PC-9 (cell line): ENCODE results near the gene MRPL54. TPM values are rescaled to one million over a fixed set of nuclear protein-coding genes. Genes with fewer than 3 reads are reported as not detected.
A peak's percentile ranks its signal among the peaks of the same experiment; 100 is the strongest.

Experiments used
- BruUV-seq: library from RNA; stranded (reverse); fragments of 400-500 nt; replicated peaks from 2 replicates; lab custom pipeline; 2021; lab: Mats Ljungman, UMichigan
- CTCF ChIA-PET: fragments of 300-600 bp; sonication (Branson Sonifier 250); formaldehyde crosslinking; loops from one replicate; lab custom pipeline; 2022; ENCODE audit warnings: antibody characterized with exemption; lab: Charles Lee
- POLR2A ChIA-PET: fragments of 300-600 bp; sonication (Branson Sonifier 250); formaldehyde crosslinking; loops from one replicate; lab custom pipeline; 2022; ENCODE audit warnings: antibody characterized with exemption; ENCODE audit not compliant: unreplicated experiment; lab: Charles Lee
- DNase-seq, 2 experiments: peaks; one replicate each; pipeline versions ENCODE4 v3.0.0 to v3.0.0-alpha.2; 2015 to 2022; ENCODE audit warnings: mixed read lengths in 1 of 2
- H2AFZ ChIP-seq: fragments of 200-600 bp; sonication (generic); 2 replicates; pipeline ENCODE4 v1.8.1; 2017; ENCODE audit warnings: antibody characterized with exemption
- H3F3A ChIP-seq: fragments of 200-600 bp; sonication (generic); 2 replicates; pipeline ENCODE4 v1.8.1; 2017; ENCODE audit warnings: antibody characterized with exemption, mild to moderate bottlenecking, low read depth; ENCODE audit not compliant: insufficient read depth
- H3K27ac ChIP-seq: fragments of 200-600 bp; sonication (generic); 2 replicates; pipeline ENCODE4 v1.6.1; 2016; ENCODE audit warnings: mixed run types
- H3K27me3 ChIP-seq: fragments of 200-600 bp; sonication (generic); 2 replicates; pipeline ENCODE4 v1.6.1; 2016; ENCODE audit warnings: low read depth, mixed run types; ENCODE audit not compliant: insufficient read depth
- H3K36me3 ChIP-seq: fragments of 200-600 bp; sonication (generic); 2 replicates; pipeline ENCODE4 v1.6.1; 2016; ENCODE audit warnings: low read depth, mixed run types
- H3K4me1 ChIP-seq: fragments of 200-600 bp; sonication (generic); replicated peaks from 2 replicates; pipeline ENCODE4 v1.6.1; 2016; ENCODE audit warnings: mixed run types; ENCODE audit not compliant: insufficient read depth
- H3K4me2 ChIP-seq: fragments of 200-600 bp; sonication (generic); 2 replicates; pipeline ENCODE4 v1.6.1; 2017; ENCODE audit warnings: mixed run types
- H3K4me3 ChIP-seq: fragments of 200-600 bp; sonication (generic); 2 replicates; pipeline ENCODE4 v1.6.1; 2016; ENCODE audit warnings: mixed run types
- H3K79me2 ChIP-seq: fragments of 200-600 bp; sonication (generic); 2 replicates; pipeline ENCODE4 v1.6.1; 2017; ENCODE audit warnings: low read depth, mixed run types
- H3K9me2 ChIP-seq: fragments of 200-600 bp; sonication (generic); 2 replicates; pipeline ENCODE4 v1.8.1; 2017; ENCODE audit warnings: mild to moderate bottlenecking; ENCODE audit not compliant: insufficient read depth
- H3K9me3 ChIP-seq: fragments of 200-600 bp; sonication (generic); 2 replicates; pipeline ENCODE4 v1.8.1; 2016; ENCODE audit warnings: low read depth; ENCODE audit not compliant: insufficient read depth
- H4K20me1 ChIP-seq: fragments of 200-600 bp; sonication (generic); 2 replicates; pipeline ENCODE4 v1.8.1; 2017; ENCODE audit not compliant: insufficient read depth
- CTCF ChIP-seq: fragments of 200-600 bp; sonication (generic); conservative IDR thresholded peaks from 2 replicates; pipeline ENCODE4 v1.6.1; 2017; ENCODE audit warnings: mixed run types, antibody characterized with exemption, mild to moderate bottlenecking, moderate library complexity
- EZH2 ChIP-seq: fragments of 200-600 bp; sonication (generic); IDR thresholded peaks from 2 replicates; pipeline ENCODE4 v1.8.0; 2017; ENCODE audit warnings: antibody characterized with exemption, low read depth
- intact Hi-C: fragments of 100-400 bp; cut with micrococcal nuclease; formaldehyde crosslinking; loops from one replicate; pipeline ENCODE4 v1.10.0; 2022; ENCODE audit not compliant: unreplicated experiment
- total RNA-seq: library from RNA; stranded (reverse); gene quantifications from 2 replicates; pipeline ENCODE4 v1.2.3, GENCODE V29; 2021

The MRPL54 gene
- total RNA-seq, 1 experiment from 2014 or later = 31.6 TPM

GRCh38 chr19:3720349-3720917, 42.0 kb upstream of the MRPL54 start:
- no peak for TF ChIP-seq CTCF
- TF ChIP-seq EZH2 = no peak

GRCh38 chr19:3721131-3721886, 41.2 kb upstream of the MRPL54 start:
- Histone ChIP-seq H3K4me1 (peaks cover 16% of the 10 kb centered on the region; the same call in 1 of the 2 replicates), H3K27ac (no peak overlapping the region), H2AFZ (no peak overlapping the region), H3K9me3 (no peaks in the 10 kb centered on the region), H3K9me2 (no peaks in the 10 kb centered on the region), H3K27me3 (no peaks in the 10 kb centered on the region), H4K20me1 (no peaks in the 10 kb centered on the region), H3K79me2 (0 out of 2 replicates have a peak, but pooled peaks cover 3% of the 10 kb centered on the region), H3K4me2 (peak overlapping the region; percentile 75), H3K4me3 (peak overlapping the region; percentile 65), H3K36me3 (no peaks in the 10 kb centered on the region), H3F3A (peaks cover 16% of the 10 kb centered on the region; the same call in 1 of the 2 replicates)
- CTCF ChIA-PET = interaction anchor here (1.1 kb wide), 1 partner anchor 22 kb away, joined by 4 read pairs; no protein-coding TSS in a partner anchor
- POLR2A ChIA-PET = no interaction called here
- peak; percentile 82 to 96 for DNase-seq
- intact Hi-C loops = loop anchor here (1.0 kb wide), 1 partner anchor 11 kb away; no protein-coding TSS in a partner anchor
- no TSS peak for BruUV-seq
- TF ChIP-seq EZH2 (no peak), CTCF (no peak)

More at GRCh38 chr19:3720349-3720917, 42.0 kb upstream of the MRPL54 start:
- Histone ChIP-seq H3K4me1 (peaks cover 16% of the 10 kb centered on the region; the same call in 1 of the 2 replicates), H3K27me3 (no peaks in the 10 kb centered on the region), H3F3A (peaks cover 16% of the 10 kb centered on the region; the same call in 1 of the 2 replicates), H3K36me3 (no peaks in the 10 kb centered on the region), H3K4me2 (0 out of 2 replicates have a peak overlapping the region, but pooled peaks have one; percentile 11), H3K79me2 (0 out of 2 replicates have a peak, but pooled peaks cover 3% of the 10 kb centered on the region), H3K4me3 (no peak overlapping the region), H3K9me2 (no peaks in the 10 kb centered on the region), H2AFZ (no peak overlapping the region), H3K27ac (no peak overlapping the region), H3K9me3 (no peaks in the 10 kb centered on the region), H4K20me1 (no peaks in the 10 kb centered on the region)
- POLR2A ChIA-PET = no interaction called here
- no TSS peak for BruUV-seq
- CTCF ChIA-PET = interaction anchor here (1.1 kb wide), 1 partner anchor 21 kb away, joined by 4 read pairs; no protein-coding TSS in a partner anchor
- no peak for DNase-seq
- intact Hi-C loops = no loop called here

GRCh38 chr19:3721887-3722442, 40.5 kb upstream of the MRPL54 start:
- Histone ChIP-seq H3K4me1 (peaks cover 16% of the 10 kb centered on the region; the same call in 1 of the 2 replicates), H3K79me2 (0 out of 2 replicates have a peak, but pooled peaks cover 8% of the 10 kb centered on the region), H3K9me2 (no peaks in the 10 kb centered on the region), H3K4me2 (peak overlapping the region; percentile 75), H3F3A (peaks cover 16% of the 10 kb centered on the region; the same call in 1 of the 2 replicates), H3K27ac (no peak overlapping the region), H4K20me1 (no peaks in the 10 kb centered on the region), H3K9me3 (no peaks in the 10 kb centered on the region), H2AFZ (no peak overlapping the region), H3K4me3 (peak overlapping the region; percentile 65), H3K36me3 (no peaks in the 10 kb centered on the region), H3K27me3 (no peaks in the 10 kb centered on the region)
- intact Hi-C loops = loop anchor here (1.0 kb wide), 1 partner anchor 12 kb away; no protein-coding TSS in a partner anchor
- CTCF ChIA-PET = interaction anchor here (0.6 kb wide), 1 partner anchor 342 kb away, joined by 3 read pairs; no protein-coding TSS in a partner anchor
- no peak for DNase-seq
- TF ChIP-seq EZH2 (no peak), CTCF (no peak)
- no TSS peak for BruUV-seq
- POLR2A ChIA-PET = no interaction called here
